Nephron progenitor cell (in vitro differentiated cells): ENCODE results near the gene LCE3B.
"Not testable (repeated sequence)": the region's sequence is repeated elsewhere in the genome, so short reads cannot be mapped to it uniquely, and the experiment has no call there.

Source experiments
- DNase-seq: peaks from one replicate; pipeline ENCODE4 v3.0.0; 2021
- H3K27ac Mint-ChIP-seq: 2 replicates; pipeline ENCODE4 v1.8.0; 2021; ENCODE audit warnings: mild to moderate bottlenecking, moderate library complexity, mixed read lengths
- H3K27me3 Mint-ChIP-seq: 2 replicates; pipeline ENCODE4 v1.8.0; 2021; ENCODE audit warnings: mild to moderate bottlenecking, low read depth, mixed read lengths; ENCODE audit not compliant: poor library complexity
- H3K36me3 Mint-ChIP-seq: 2 replicates; pipeline ENCODE4 v1.8.0; 2021; ENCODE audit warnings: low read depth, mixed read lengths
- H3K4me1 Mint-ChIP-seq: 2 replicates; pipeline ENCODE4 v1.8.0; 2021; ENCODE audit warnings: mixed read lengths
- H3K4me3 Mint-ChIP-seq: 2 replicates; pipeline ENCODE4 v1.8.0; 2021; ENCODE audit warnings: mild to moderate bottlenecking, moderate library complexity, mixed read lengths
- H3K9me3 Mint-ChIP-seq: 2 replicates; pipeline ENCODE4 v1.8.0; 2021; ENCODE audit warnings: mild to moderate bottlenecking, moderate library complexity, mixed read lengths
- TF ChIP-seq, protein P1 (sequence below): fragments of 200-600 bp; sonication (generic); IDR thresholded peaks from 2 replicates; pipeline ENCODE4 v1.5.0; 2021; ENCODE audit warnings: antibody characterized with exemption

The LCE3B gene, protein sequence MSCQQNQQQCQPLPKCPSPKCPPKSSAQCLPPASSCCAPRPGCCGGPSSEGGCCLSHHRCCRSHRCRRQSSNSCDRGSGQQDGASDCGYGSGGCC

DNA sequence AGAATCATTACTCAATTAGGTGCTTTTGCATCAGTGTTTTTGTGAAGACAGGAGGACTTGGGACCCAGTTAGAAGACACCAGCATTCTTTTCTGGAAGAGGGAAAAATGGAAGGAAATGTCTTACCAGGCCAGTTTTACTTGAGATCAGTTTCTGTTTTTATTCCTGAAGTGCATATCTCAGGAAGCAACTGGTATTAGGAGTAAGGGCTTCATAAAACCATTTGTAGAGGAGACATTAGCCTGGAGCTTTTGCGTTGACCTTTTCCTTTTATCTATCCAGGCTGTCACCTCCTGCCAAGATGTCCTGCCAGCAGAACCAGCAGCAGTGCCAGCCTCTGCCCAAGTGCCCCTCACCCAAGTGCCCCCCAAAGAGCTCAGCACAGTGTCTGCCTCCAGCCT lies at the start of gene LCE3B:
Gene LCE3B, plus strand, starts transcription at position 301 of the 400 bp plus-strand sequence. Its CDS starts 0 bp downstream, at position 301.
- TF ChIP-seq, protein P1, sequence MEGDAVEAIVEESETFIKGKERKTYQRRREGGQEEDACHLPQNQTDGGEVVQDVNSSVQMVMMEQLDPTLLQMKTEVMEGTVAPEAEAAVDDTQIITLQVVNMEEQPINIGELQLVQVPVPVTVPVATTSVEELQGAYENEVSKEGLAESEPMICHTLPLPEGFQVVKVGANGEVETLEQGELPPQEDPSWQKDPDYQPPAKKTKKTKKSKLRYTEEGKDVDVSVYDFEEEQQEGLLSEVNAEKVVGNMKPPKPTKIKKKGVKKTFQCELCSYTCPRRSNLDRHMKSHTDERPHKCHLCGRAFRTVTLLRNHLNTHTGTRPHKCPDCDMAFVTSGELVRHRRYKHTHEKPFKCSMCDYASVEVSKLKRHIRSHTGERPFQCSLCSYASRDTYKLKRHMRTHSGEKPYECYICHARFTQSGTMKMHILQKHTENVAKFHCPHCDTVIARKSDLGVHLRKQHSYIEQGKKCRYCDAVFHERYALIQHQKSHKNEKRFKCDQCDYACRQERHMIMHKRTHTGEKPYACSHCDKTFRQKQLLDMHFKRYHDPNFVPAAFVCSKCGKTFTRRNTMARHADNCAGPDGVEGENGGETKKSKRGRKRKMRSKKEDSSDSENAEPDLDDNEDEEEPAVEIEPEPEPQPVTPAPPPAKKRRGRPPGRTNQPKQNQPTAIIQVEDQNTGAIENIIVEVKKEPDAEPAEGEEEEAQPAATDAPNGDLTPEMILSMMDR = no peak
- Mint-ChIP-seq H3K27ac (no peak within 1 kb of the TSS), H3K9me3 (peaks cover 54% of the 10 kb centered on the region), H3K27me3 (no peaks in the 10 kb centered on the region), H3K4me3 (no peak within 1 kb of the TSS), H3K36me3 (peaks cover 3% of the 10 kb centered on the region), H3K4me1 (no peaks in the 10 kb centered on the region)
- DNase-seq = no peak

DNA sequence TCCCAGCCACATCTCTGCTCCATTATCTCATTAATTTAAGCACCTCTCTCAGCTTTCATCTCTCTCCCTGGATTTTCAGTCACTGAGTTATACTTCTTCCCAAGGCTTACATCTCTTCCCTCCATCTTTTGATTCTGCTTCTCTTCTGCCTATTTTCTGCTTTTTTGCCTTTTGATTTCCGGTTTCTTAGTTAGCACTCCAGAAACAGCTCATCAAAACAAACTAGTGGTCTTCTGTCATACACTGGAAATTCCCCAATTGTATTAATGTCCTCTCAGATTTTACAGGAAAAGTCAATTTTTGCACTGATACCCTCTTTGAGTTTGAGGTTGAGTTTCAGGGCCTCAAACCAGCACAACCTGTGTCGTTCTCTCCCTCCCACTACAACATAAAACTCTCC lies 48.5 kb upstream of the LCE3B start:
- TF ChIP-seq, protein P1 = no peak
- Mint-ChIP-seq H3K27me3 (peaks cover 2% of the 10 kb centered on the region), H3K9me3 (peaks cover 89% of the 10 kb centered on the region), H3K36me3 (no peaks in the 10 kb centered on the region), H3K4me3 (no peak overlapping the region), H3K27ac (no peak overlapping the region), H3K4me1 (no peaks in the 10 kb centered on the region)
- DNase-seq = no peak

DNA sequence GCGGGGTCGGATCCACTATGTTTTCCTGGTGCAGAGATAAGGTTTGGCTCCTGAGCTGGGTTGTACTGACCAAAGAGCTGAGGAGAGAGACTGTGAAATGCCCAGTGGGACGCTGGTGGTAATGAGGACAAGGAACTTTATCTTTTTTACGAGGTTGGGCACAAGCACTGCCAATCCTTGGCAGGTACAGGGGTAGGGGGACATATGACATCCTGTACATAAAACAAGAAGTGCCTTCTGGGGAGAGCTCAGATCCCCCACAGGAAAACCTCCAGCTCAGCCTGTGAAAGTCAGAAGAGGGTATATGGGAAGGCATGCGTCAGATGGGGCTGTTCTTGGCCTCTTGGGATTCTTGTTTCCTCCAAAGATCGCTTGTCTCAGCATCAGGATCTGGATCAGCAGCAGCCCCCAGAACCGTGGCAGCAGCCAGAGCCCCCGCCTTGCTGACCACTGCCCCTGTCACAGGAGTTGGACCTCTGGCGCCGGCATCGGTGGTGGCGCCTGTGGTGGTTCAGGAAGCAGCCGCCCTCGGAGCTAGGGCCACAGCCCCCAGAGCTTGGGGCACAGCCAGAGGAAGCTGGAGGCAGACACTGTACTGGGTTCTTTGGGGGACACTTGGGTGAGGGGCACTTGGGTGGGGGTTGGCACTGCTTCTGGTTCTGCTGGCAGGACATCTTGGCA lies 47.9 kb upstream of the LCE3B start:
- Mint-ChIP-seq H3K4me1 (no peaks in the 10 kb centered on the region), H3K4me3 (no peak overlapping the region), H3K27me3 (peaks cover 2% of the 10 kb centered on the region), H3K36me3 (no peaks in the 10 kb centered on the region), H3K9me3 (peaks cover 94% of the 10 kb centered on the region), H3K27ac (no peak overlapping the region)
- no peak for DNase-seq
- TF ChIP-seq, protein P1 = no peak

DNA sequence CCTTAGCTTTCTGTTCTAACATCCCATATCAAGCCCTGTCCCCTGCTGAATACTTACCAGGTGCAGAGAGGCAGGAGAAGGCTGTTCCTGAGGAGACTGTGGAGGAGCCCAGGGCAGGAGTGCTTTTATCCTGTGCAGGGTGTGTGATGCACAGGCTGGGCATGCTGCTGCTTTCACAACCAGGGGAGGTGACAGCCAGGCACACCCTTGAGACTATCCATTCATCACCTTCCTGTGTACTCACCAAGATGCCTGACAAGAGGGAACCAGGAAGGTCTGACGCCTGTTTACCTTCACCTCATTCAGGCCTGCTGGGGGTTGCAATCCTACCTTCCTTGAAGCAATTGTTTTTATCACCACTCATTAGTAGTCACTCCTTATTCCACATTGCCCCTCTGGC lies 46.9 kb upstream of the LCE3B start, which contains the start of gene LCE3E:
Gene LCE3E, minus strand, starts transcription at position 100 of the 400 bp plus-strand sequence. CDS start 572 bp downstream, outside the sequence.
- TF ChIP-seq, protein P1 = no peak
- Mint-ChIP-seq H3K4me1 (no peaks in the 10 kb centered on the region), H3K27me3 (peaks cover 2% of the 10 kb centered on the region), H3K9me3 (peaks cover 94% of the 10 kb centered on the region), H3K36me3 (no peaks in the 10 kb centered on the region), H3K27ac (no peak within 1 kb of the TSS), H3K4me3 (no peak within 1 kb of the TSS)
- no peak for DNase-seq

DNA sequence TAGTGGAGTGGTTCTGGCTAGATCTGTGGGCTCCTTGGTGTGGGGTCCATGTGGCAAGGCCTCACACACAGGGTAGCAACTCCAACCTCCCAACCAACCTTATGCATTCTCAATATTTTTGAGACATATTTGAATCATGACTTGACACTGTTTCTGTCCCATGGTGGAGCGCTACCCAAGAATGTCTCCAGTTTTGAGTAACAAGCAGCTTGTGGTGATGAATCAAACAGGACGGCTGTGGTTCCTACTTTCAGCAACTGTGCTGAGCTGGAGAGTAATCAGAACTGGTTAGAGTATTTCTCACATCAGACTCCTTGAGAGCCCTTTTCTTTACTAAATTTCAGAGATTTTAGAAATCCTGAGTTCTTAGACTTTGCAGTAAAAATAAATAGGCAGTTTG lies 36.4 kb upstream of the LCE3B start:
- Mint-ChIP-seq H3K4me1 (no peaks in the 10 kb centered on the region), H3K36me3 (no peaks in the 10 kb centered on the region), H3K4me3 (no peak overlapping the region), H3K27ac (no peak overlapping the region), H3K27me3 (peaks cover 9% of the 10 kb centered on the region), H3K9me3 (peaks cover 86% of the 10 kb centered on the region)
- DNase-seq = no peak
- TF ChIP-seq, protein P1 = no peak

DNA sequence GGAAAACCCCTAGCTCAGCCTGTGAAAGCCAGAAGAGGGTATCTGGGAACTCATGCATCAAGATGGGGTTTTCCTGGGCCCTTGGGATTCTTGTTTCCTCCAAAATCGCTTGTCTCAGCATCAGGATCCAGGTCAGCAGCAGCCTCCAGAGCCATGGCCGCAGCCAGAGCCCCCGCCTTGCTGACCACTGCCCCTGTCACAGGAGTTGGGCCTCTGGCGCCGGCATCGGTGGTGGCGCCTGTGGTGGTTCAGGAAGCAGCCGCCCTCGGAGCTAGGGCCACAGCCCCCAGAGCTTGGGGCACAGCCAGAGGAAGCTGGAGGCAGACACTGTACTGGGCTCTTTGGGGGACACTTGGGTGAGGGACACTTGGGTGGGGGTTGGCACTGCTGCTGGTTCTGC lies 34.1 kb upstream of the LCE3B start:
- DNase-seq, H3K36me3 Mint-ChIP-seq, H3K4me1 Mint-ChIP-seq, H3K27me3 Mint-ChIP-seq, H3K4me3 Mint-ChIP-seq, H3K27ac Mint-ChIP-seq: not testable (repeated sequence)
- peaks cover 80% of the 10 kb centered on the region for H3K9me3 Mint-ChIP-seq
